Loucy (cell line): Measurements from ENCODE around the gene AKNA.

Source experiments
- CTCF ChIP-seq: fragments of 200-600 bp; sonication (generic); conservative IDR thresholded peaks from 2 replicates; pipeline ENCODE4 v1.5.1; 2014; ENCODE audit warnings: mild to moderate bottlenecking, antibody characterized with exemption, low read length
- EZH2phosphoT487 ChIP-seq: fragments of 200-600 bp; IDR thresholded peaks from 2 replicates; pipeline ENCODE4 v1.6.1; 2018; ENCODE audit warnings: antibody characterized with exemption, mild to moderate bottlenecking, moderate library complexity, borderline replicate concordance

GRCh38 chr9:114345493-114346065 is 42.2 kb downstream of the AKNA start:
- TF ChIP-seq CTCF: no peak
- no peak for TF ChIP-seq EZH2phosphoT487
